Fibroblast of lung (primary cell): ENCODE data around the gene GRID1. TPM values are rescaled to one million over a fixed set of nuclear protein-coding genes. Genes with fewer than 3 reads are reported as not detected.
A peak's percentile ranks its signal among the peaks of the same experiment; 100 is the strongest.

Experiments
- DNase-seq, 2 donors: peaks; one replicate each; pipeline versions ENCODE4 v3.0.0 to v3.0.0-alpha.2; 2010; ENCODE audit warnings: low read depth in 2 of 2
- H2AFZ ChIP-seq: 2 replicates; pipeline ENCODE4 v1.5.1; 2012; ENCODE audit warnings: low read length, control low read depth, inconsistent platforms
- H3K27ac ChIP-seq: 2 replicates; pipeline ENCODE4 v1.5.1; 2011; ENCODE audit warnings: low read length, control low read depth; ENCODE audit not compliant: insufficient read depth
- H3K27me3 ChIP-seq: 2 replicates; pipeline ENCODE4 v1.5.1; 2011; ENCODE audit warnings: mild to moderate bottlenecking, low read length; ENCODE audit not compliant: control insufficient read depth, insufficient read depth
- H3K36me3 ChIP-seq: 2 replicates; pipeline ENCODE4 v1.5.1; 2011; ENCODE audit warnings: low read length; ENCODE audit not compliant: control insufficient read depth, insufficient read depth
- H3K4me1 ChIP-seq: 2 replicates; pipeline ENCODE4 v1.5.1; 2011; ENCODE audit warnings: low read length; ENCODE audit not compliant: control insufficient read depth, insufficient read depth; ENCODE audit errors: extremely low read depth
- H3K4me2 ChIP-seq: 2 replicates; pipeline ENCODE4 v1.5.1; 2011; ENCODE audit warnings: low read length, control low read depth; ENCODE audit not compliant: insufficient read depth; ENCODE audit errors: extremely low read depth
- H3K4me3 ChIP-seq, 4 experiments: fragments of 200-600 bp in 1 of 4; sonication (generic) in 1 of 4; replicated peaks in 1 of 4; 2 replicates each; pipeline ENCODE4 v1.5.1; 2011 to 2016; ENCODE audit warnings: low read length in 4 of 4, low read depth in 3 of 4, mild to moderate bottlenecking in 3 of 4, control low read depth in 2 of 4, inconsistent platforms in 1 of 4, mixed read lengths in 1 of 4; ENCODE audit not compliant: insufficient read depth in 1 of 4; ENCODE audit errors: control extremely low read depth in 1 of 4
- H3K79me2 ChIP-seq: 2 replicates; pipeline ENCODE4 v1.5.1; 2012; ENCODE audit warnings: mild to moderate bottlenecking, low read length, inconsistent platforms; ENCODE audit not compliant: control insufficient read depth, insufficient read depth
- H3K9ac ChIP-seq: 2 replicates; pipeline ENCODE4 v1.5.1; 2011; ENCODE audit warnings: mild to moderate bottlenecking, low read length, control low read depth; ENCODE audit not compliant: insufficient read depth
- H3K9me3 ChIP-seq: 2 replicates; pipeline ENCODE4 v1.5.1; 2012; ENCODE audit warnings: low read depth, low read length; ENCODE audit not compliant: control insufficient read depth, insufficient read depth
- H4K20me1 ChIP-seq: 2 replicates; pipeline ENCODE4 v1.5.1; 2011; ENCODE audit warnings: low read length; ENCODE audit not compliant: control insufficient read depth, insufficient read depth; ENCODE audit errors: extremely low read depth
- EZH2 ChIP-seq: IDR thresholded peaks from 2 replicates; pipeline ENCODE4 v1.5.1; 2012; ENCODE audit warnings: low read length, control low read depth, mild to moderate bottlenecking; ENCODE audit errors: missing control alignments
- polyA plus RNA-seq, 2 donors: library from polyadenylated mRNA; depleted of rRNA in 1 of 2; stranded (reverse) in 1 of 2; unstranded in 1 of 2; fragments of >200 nt; gene quantifications; 2 replicates each; pipeline ENCODE4 v1.2.1, GENCODE V29; 2011 to 2012; ENCODE audit warnings: missing spikeins in 1 of 2
- total RNA-seq: library from RNA; depleted of rRNA; stranded (reverse); fragments of >200 nt; gene quantifications from 2 replicates; pipeline ENCODE4 v1.2.1, GENCODE V29; 2014
- TF ChIP-seq, protein P1 (sequence below), 2 donors: IDR thresholded peaks in 1 of 2; conservative IDR thresholded peaks in 1 of 2; 1 replicate in 1 of 2; 2 replicates in 1 of 2; pipeline ENCODE4 v1.5.1; 2011 to 2012; ENCODE audit warnings: low read length in 2 of 2, control low read depth in 1 of 2, inconsistent platforms in 1 of 2, low read depth in 1 of 2, mild to moderate bottlenecking in 1 of 2

The GRID1 gene
- total and polyA plus RNA-seq, 2 donors (not counting 1 experiment from before 2014, with no cell fraction given) = 0.03 to 0.33 TPM

DNA sequence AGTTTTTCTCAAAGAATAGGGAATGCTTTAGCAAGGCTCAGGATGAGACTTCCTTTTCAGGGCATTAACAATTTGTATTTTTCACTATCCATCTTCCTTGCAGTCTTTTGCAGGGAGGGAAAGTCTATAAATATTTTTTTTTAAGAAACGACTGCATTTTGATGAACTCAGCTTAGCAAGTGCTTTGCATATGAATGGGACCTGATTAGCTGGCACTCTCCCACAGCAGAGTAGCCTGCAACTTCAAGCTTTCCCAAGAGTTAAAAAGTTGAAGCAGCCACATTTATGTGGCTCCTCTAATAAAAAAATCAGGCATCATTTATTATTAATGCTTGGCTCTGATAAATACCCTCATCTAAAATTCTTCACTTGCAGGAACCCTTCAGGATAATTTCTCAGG lies 134.0 kb downstream of the GRID1 start:
- Histone ChIP-seq H3K4me3 (no peak overlapping the region), H3K79me2 (no peaks in the 10 kb centered on the region), H3K27ac (no peak overlapping the region), H3K27me3 (no peaks in the 10 kb centered on the region), H3K36me3 (no peaks in the 10 kb centered on the region), H3K4me2 (no peak overlapping the region), H3K9me3 (no peaks in the 10 kb centered on the region), H2AFZ (no peak overlapping the region), H4K20me1 (no peaks in the 10 kb centered on the region), H3K9ac (no peak overlapping the region), H3K4me1 (no peaks in the 10 kb centered on the region)
- DNase-seq = peak in 1 of 2 donors; percentile 3
- TF ChIP-seq, protein P1, sequence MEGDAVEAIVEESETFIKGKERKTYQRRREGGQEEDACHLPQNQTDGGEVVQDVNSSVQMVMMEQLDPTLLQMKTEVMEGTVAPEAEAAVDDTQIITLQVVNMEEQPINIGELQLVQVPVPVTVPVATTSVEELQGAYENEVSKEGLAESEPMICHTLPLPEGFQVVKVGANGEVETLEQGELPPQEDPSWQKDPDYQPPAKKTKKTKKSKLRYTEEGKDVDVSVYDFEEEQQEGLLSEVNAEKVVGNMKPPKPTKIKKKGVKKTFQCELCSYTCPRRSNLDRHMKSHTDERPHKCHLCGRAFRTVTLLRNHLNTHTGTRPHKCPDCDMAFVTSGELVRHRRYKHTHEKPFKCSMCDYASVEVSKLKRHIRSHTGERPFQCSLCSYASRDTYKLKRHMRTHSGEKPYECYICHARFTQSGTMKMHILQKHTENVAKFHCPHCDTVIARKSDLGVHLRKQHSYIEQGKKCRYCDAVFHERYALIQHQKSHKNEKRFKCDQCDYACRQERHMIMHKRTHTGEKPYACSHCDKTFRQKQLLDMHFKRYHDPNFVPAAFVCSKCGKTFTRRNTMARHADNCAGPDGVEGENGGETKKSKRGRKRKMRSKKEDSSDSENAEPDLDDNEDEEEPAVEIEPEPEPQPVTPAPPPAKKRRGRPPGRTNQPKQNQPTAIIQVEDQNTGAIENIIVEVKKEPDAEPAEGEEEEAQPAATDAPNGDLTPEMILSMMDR (conservative IDR thresholded peaks at IDR 0.05 in 1 of 2, IDR thresholded peaks at IDR 0.05 in 1 of 2; ENCODE audit: low read depth in 1 of 2, low read length in 2 of 2) = no peak
- no peak for TF ChIP-seq EZH2

- DNase-seq = no peak
- Histone ChIP-seq H3K79me2 (no peaks in the 10 kb centered on the region), H4K20me1 (no peaks in the 10 kb centered on the region), H3K4me1 (no peaks in the 10 kb centered on the region), H3K27me3 (no peaks in the 10 kb centered on the region), H3K36me3 (no peaks in the 10 kb centered on the region), H3K9me3 (no peaks in the 10 kb centered on the region), H3K4me3 (no peak overlapping the region), H3K4me2 (no peak overlapping the region), H2AFZ (no peak overlapping the region), H3K9ac (no peak overlapping the region), H3K27ac (no peak overlapping the region)
- TF ChIP-seq, protein P1 (conservative IDR thresholded peaks at IDR 0.05 in 1 of 2, IDR thresholded peaks at IDR 0.05 in 1 of 2; ENCODE audit: low read depth in 1 of 2, low read length in 2 of 2) = no peak
- no peak for TF ChIP-seq EZH2
Measured at GRCh38 chr10:86231796-86232560, 134.6 kb downstream of the GRID1 start.

DNA sequence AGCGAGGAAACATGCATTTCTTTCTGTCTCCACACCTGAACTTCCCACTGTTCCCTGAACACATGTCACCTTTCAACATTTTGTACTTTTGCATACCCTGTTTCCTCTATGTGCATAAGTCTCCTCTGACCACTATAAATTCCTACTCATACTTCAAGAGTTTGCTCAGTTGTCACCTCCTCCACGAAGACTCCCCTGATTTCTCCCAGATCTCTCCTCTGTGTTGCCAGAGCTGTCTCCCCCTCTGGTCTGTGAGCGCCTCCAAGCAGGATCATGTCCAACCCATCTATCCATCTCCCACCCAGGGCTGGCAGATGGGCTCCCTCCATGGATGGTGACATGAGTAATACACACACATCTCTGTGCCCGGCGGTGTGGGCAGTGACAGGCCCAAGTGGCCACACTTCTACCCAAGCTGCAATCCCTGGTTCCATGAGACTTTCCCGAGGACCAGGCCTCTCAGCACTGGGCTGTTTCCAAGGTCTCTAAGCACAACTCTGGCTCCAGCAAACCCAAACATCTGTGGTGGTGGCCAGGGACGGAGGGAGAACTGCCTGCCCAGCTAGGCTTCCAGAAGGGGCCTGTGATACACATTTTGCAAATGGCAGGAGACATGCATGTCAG lies 135.9 kb downstream of the GRID1 start:
- Histone ChIP-seq H3K4me3 (no peak overlapping the region), H3K27ac (no peak overlapping the region), H3K9me3 (no peaks in the 10 kb centered on the region), H3K79me2 (no peaks in the 10 kb centered on the region), H2AFZ (no peak overlapping the region), H3K4me2 (no peak overlapping the region), H3K36me3 (no peaks in the 10 kb centered on the region), H3K9ac (no peak overlapping the region), H3K4me1 (no peaks in the 10 kb centered on the region), H4K20me1 (no peaks in the 10 kb centered on the region), H3K27me3 (no peaks in the 10 kb centered on the region)
- TF ChIP-seq, protein P1 (conservative IDR thresholded peaks at IDR 0.05 in 1 of 2, IDR thresholded peaks at IDR 0.05 in 1 of 2; ENCODE audit: low read depth in 1 of 2, low read length in 2 of 2) = no peak
- TF ChIP-seq EZH2 = no peak
- no peak for DNase-seq
